ENCODE measurements around the gene TXNDC11. TPM values are rescaled to one million over a fixed set of nuclear protein-coding genes. Genes with fewer than 3 reads are reported as not detected.
A peak's percentile ranks its signal among the peaks of the same experiment; 100 is the strongest.

TXNDC11 gene
- total and polyA plus RNA-seq, 9 donors = 18.1 to 27.9 (median 22.0) TPM

DNA sequence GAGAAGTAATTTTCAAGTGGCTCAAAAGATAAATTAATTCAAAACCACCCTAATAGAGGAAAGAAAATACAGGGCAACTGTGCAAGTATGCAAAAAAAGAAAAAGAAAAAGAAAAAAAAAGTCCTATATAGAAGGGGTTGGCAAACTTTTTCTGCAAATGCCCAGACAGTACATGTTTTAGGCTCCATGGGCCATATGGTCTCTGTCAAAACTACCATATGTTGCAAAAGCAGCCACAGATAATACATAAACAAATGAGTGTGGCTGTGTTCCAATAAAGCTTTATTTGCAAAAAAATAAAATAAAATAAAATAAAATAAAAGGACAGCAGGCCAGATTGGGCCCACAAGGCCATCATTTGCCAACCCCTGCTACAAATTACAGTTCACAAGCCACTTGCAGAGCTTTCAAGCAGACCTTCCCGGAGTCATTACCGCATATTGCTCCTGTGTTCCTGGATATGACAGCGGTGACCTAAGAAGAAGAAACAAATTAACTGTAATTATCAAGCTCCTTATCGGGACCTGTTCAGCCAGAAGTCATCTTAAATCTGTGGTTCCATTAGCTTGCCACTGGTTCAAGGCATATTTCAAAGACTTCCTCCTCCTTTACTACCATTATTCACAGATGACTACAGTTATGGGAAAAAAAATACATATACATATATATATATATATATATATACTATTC, 38.5 kb upstream of the TXNDC11 start:
- Histone ChIP-seq H3K4me3 (ENCODE audit: low read length) (no peak overlapping the region), H3K27ac (ENCODE audit: low read length) (peak overlapping the region; percentile 87), H3K36me3 (ENCODE audit: control insufficient read depth, insufficient read depth, low read length) (peaks cover 31% of the 10 kb centered on the region), H3K9me3 (replicated peaks; ENCODE audit: control insufficient read depth, low read depth, low read length) (no peaks in the 10 kb centered on the region), H3K27me3 (ENCODE audit: control insufficient read depth, insufficient read depth, low read length) (no peaks in the 10 kb centered on the region), H3K4me1 (ENCODE audit: control insufficient read depth, insufficient read depth, low read length) (peaks cover 31% of the 10 kb centered on the region)
- no CpG with 5 or more reads among the region's 4 CpGs for WGBS (ENCODE audit: insufficient coverage)
- no peak for DNase-seq

DNA sequence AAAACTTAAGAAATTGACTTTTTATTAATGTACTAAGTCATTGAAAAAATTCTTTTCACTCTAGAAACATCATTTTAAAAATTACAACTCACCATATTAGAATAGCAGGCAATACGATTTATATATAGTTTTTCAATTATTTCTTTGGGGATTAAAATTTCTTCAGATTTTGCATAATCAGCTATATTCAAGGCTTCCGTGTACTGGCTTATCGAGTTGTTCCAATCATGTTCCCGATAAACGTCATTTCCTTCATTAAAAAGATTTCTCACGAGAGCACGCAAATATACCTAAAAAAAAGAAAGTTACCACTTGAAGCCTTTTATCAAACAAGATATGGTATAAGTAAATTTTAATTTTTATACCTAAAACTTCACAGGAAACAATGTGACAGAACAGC, 36.4 kb upstream of the TXNDC11 start:
- no peak for DNase-seq
- no peak overlapping the region for H3K4me3 ChIP-seq (ENCODE audit: low read length)
- H3K36me3 ChIP-seq (ENCODE audit: control insufficient read depth, insufficient read depth, low read length) = peaks cover 49% of the 10 kb centered on the region
- H3K27ac ChIP-seq (ENCODE audit: low read length) = no peak overlapping the region
- no peaks in the 10 kb centered on the region for H3K27me3 ChIP-seq (ENCODE audit: control insufficient read depth, insufficient read depth, low read length)
- WGBS (ENCODE audit: insufficient coverage) = no CpG with 5 or more reads among the region's 7 CpGs
- H3K9me3 ChIP-seq (replicated peaks; ENCODE audit: control insufficient read depth, low read depth, low read length) = no peaks in the 10 kb centered on the region
- H3K4me1 ChIP-seq (ENCODE audit: control insufficient read depth, insufficient read depth, low read length) = peaks cover 28% of the 10 kb centered on the region

DNA sequence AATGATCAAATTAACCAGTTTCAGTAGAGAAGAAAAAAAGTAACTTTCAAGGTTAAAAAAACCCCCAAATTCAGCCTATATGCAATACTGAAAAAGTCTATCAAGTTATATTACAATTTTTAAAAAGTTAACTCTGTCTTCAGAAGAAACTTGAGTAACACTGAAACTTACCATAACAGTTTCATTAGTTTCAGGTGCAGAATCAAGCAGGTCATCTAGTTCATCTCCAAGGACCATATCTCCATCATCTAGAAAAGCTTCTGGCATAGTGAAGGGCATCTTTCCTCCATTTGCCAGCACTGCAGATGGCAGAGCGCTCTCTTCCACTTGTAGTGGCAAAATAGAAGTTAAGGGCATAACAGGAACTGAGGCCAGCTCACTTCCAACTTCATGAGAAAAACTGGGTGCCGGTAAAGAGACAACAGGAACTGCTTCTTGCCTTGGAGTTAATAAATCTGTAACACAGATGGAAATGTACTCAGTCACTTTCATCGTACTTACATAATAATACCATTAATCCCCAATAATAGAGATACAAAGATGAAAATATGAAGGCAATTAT, 31.5 kb upstream of the TXNDC11 start:
- no peaks in the 10 kb centered on the region for H3K9me3 ChIP-seq (replicated peaks; ENCODE audit: control insufficient read depth, low read depth, low read length)
- DNase-seq = no peak
- H3K27me3 ChIP-seq (ENCODE audit: control insufficient read depth, insufficient read depth, low read length) = no peaks in the 10 kb centered on the region
- no peak overlapping the region for H3K4me3 ChIP-seq (ENCODE audit: low read length)
- no peaks in the 10 kb centered on the region for H3K4me1 ChIP-seq (ENCODE audit: control insufficient read depth, insufficient read depth, low read length)
- H3K36me3 ChIP-seq (ENCODE audit: control insufficient read depth, insufficient read depth, low read length) = peaks cover 73% of the 10 kb centered on the region
- H3K27ac ChIP-seq (ENCODE audit: low read length) = no peak overlapping the region
- WGBS (ENCODE audit: insufficient coverage) = no CpG with 5 or more reads among the region's 3 CpGs

DNA sequence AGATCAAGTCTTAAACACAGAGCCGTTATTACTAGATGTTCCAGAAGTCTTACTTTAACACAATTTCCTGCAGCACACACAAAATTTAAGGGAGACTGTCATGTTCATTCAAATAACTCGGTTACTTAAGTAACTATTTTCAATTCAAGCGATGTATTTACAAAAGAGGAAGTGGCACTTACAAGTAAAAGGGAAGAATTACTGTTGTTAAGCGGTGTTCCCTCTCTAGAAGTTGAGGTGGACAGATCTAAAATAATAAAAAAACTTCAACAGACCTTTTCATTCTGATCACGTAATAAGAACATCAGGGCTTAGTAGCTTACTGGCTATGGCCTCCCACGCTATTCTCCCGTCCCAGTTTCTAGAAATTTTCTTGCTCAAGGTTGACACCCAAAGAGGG, 26.2 kb upstream of the TXNDC11 start:
- Histone ChIP-seq H3K36me3 (ENCODE audit: control insufficient read depth, insufficient read depth, low read length) (peaks cover 64% of the 10 kb centered on the region), H3K4me1 (ENCODE audit: control insufficient read depth, insufficient read depth, low read length) (no peaks in the 10 kb centered on the region), H3K4me3 (ENCODE audit: low read length) (no peak overlapping the region), H3K27me3 (ENCODE audit: control insufficient read depth, insufficient read depth, low read length) (no peaks in the 10 kb centered on the region), H3K27ac (ENCODE audit: low read length) (no peak overlapping the region), H3K9me3 (replicated peaks; ENCODE audit: control insufficient read depth, low read depth, low read length) (no peaks in the 10 kb centered on the region)
- no peak for DNase-seq
- 75% methylated on average over 3 of the region's 7 CpGs for WGBS (ENCODE audit: insufficient coverage)

DNA sequence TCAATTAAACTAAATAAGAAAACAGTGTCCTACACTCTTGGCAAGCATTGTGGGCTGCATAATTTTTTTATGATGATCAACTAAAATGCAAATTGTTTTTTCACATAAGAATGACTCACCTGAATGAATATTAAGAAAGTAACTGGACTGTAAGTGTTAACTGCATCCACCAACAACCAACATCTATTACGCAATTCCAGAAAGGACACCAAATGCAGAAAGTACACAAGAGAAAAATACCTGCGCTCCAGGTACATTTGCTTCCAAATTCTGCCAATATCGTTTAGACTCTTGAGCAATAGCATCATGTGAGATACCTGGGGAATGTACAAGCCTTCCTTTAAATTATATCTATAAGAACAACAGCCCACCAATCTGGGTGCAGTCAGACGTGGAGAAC, 19.8 kb upstream of the TXNDC11 start:
- no peak overlapping the region for H3K4me3 ChIP-seq (ENCODE audit: low read length)
- no peak overlapping the region for H3K27ac ChIP-seq (ENCODE audit: low read length)
- H3K9me3 ChIP-seq (replicated peaks; ENCODE audit: control insufficient read depth, low read depth, low read length) = no peaks in the 10 kb centered on the region
- no peaks in the 10 kb centered on the region for H3K27me3 ChIP-seq (ENCODE audit: control insufficient read depth, insufficient read depth, low read length)
- H3K4me1 ChIP-seq (ENCODE audit: control insufficient read depth, insufficient read depth, low read length) = no peaks in the 10 kb centered on the region
- DNase-seq = no peak
- no CpG with 5 or more reads among the region's 4 CpGs for WGBS (ENCODE audit: insufficient coverage)
- H3K36me3 ChIP-seq (ENCODE audit: control insufficient read depth, insufficient read depth, low read length) = peaks cover 55% of the 10 kb centered on the region

DNA sequence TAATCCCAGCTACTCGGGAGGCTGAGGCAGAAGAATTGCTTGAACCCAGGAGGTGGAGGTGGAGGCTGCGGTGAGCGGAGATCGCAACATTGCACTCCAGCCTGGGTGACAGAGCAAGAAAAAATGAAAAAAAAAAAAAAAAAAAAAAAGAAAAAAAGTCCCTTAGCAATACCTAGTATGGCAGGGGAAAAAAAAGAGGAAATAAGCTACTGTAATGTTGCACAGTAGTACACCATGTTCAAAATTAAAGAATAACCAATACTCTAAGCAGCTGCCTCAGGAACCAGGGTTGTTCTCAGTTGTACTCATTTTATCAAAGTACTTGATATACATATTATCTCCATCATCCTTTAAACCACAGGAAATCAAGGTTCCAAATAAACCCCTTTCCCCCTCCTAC, 17.3 kb upstream of the TXNDC11 start:
- no peaks in the 10 kb centered on the region for H3K27me3 ChIP-seq (ENCODE audit: control insufficient read depth, insufficient read depth, low read length)
- no peak overlapping the region for H3K4me3 ChIP-seq (ENCODE audit: low read length)
- H3K27ac ChIP-seq (ENCODE audit: low read length) = no peak overlapping the region
- peaks cover 60% of the 10 kb centered on the region for H3K36me3 ChIP-seq (ENCODE audit: control insufficient read depth, insufficient read depth, low read length)
- H3K9me3 ChIP-seq (replicated peaks; ENCODE audit: control insufficient read depth, low read depth, low read length) = no peaks in the 10 kb centered on the region
- no CpG with 5 or more reads among the region's 4 CpGs for WGBS (ENCODE audit: insufficient coverage)
- peaks cover 2% of the 10 kb centered on the region for H3K4me1 ChIP-seq (ENCODE audit: control insufficient read depth, insufficient read depth, low read length)
- DNase-seq = no peak

DNA sequence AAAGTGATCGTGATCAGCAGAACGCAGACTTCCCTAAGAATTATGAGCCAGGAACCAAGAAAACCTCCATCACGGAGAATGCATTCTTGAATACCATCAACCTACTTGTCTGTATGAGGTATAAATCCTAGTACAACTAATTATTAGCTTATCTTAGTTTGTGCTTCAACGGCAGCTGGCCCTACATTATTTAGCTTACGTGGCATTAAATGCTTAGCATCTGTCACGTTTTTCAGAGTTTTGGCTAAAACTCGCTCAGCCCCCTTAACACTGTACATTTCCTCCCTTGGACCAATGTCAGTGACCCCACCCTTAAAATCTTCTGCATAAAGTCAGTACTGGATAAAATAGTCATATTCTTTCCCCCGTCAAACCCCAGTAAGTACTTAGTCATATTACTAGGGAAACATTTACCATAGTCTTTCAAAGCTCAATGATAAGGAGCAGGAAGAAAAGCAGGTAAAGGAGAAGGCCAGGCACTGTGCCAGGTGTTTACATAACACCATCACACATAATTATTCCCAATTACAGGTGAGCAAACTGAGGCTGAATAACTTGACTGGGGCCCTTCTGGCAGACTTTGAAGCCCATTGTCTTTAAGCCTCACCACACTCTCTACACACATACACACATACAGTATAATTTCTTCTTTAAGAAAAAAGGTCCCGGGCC, 16.6 kb upstream of the TXNDC11 start:
- no peak overlapping the region for H3K4me3 ChIP-seq (ENCODE audit: low read length)
- DNase-seq = no peak
- peaks cover 2% of the 10 kb centered on the region for H3K4me1 ChIP-seq (ENCODE audit: control insufficient read depth, insufficient read depth, low read length)
- 74% methylated on average over 3 of the region's 9 CpGs for WGBS (ENCODE audit: insufficient coverage)
- no peak overlapping the region for H3K27ac ChIP-seq (ENCODE audit: low read length)
- H3K27me3 ChIP-seq (ENCODE audit: control insufficient read depth, insufficient read depth, low read length) = no peaks in the 10 kb centered on the region
- H3K9me3 ChIP-seq (replicated peaks; ENCODE audit: control insufficient read depth, low read depth, low read length) = no peaks in the 10 kb centered on the region
- H3K36me3 ChIP-seq (ENCODE audit: control insufficient read depth, insufficient read depth, low read length) = peaks cover 64% of the 10 kb centered on the region

DNA sequence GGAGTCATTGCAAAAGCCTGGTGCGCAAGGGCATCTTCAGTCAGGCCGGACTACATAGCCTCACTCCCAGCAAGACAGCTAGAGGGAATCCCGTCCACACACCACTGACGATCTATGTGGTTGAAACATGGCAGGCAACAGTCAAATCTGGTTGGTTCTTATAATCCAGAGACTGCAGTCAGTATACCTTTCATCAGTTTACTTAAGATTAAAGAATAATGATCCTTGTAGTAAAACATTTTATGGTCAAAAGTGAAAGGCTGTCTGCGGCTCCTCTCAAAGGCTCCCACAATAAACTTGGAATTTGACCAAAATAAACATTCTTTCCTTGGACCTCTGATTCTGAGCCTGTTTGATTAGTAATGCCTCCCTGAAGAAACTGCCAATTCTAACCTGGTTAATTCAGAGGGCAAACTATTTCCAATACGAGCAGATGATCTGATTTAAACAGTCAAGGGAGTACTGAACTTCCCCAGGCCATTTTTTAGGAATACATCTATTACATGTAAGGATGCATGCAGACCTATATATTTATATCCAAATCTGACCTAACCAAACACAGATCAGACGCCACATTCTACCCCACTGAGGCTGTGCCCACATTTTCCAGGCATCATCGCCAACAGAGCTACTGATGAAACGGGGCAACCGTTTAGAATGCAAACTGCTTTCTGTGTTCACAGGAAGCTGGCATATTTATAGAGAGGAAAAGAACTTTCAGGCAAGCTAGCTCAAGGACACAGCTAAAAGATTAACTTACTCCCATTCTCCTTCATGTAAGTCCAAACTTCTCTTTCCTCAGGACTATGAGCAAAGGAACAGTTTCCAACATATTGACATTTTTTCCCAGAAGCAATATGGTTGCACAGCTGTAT, 15.3 kb upstream of the TXNDC11 start:
- peaks cover 67% of the 10 kb centered on the region for H3K36me3 ChIP-seq (ENCODE audit: control insufficient read depth, insufficient read depth, low read length)
- DNase-seq = no peak
- H3K27me3 ChIP-seq (ENCODE audit: control insufficient read depth, insufficient read depth, low read length) = no peaks in the 10 kb centered on the region
- peaks cover 2% of the 10 kb centered on the region for H3K4me1 ChIP-seq (ENCODE audit: control insufficient read depth, insufficient read depth, low read length)
- no peak overlapping the region for H3K4me3 ChIP-seq (ENCODE audit: low read length)
- no peak overlapping the region for H3K27ac ChIP-seq (ENCODE audit: low read length)
- 93% methylated on average over 4 of the region's 10 CpGs for WGBS (ENCODE audit: insufficient coverage)
- no peaks in the 10 kb centered on the region for H3K9me3 ChIP-seq (replicated peaks; ENCODE audit: control insufficient read depth, low read depth, low read length)

DNA sequence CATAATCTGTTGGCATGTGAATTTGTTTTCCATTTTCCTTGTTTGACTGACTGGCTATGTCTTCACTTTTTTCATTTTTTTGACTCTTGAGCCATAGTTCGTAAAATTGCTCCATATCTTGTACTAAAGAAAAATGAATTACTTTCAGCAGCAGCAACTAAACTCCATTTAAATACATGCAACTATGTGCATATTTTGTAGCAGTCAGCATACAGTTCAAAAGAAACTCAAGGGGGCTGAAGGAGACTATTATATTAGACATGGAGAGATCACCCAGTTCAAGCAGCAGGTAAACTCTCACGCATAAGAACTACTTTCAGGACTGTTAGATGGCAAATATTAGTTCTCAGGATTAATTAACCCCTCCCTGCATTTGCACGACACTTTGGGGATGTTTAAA, 13.6 kb upstream of the TXNDC11 start:
- no peak for DNase-seq
- Histone ChIP-seq H3K27me3 (ENCODE audit: control insufficient read depth, insufficient read depth, low read length) (no peaks in the 10 kb centered on the region), H3K36me3 (ENCODE audit: control insufficient read depth, insufficient read depth, low read length) (peaks cover 68% of the 10 kb centered on the region), H3K4me1 (ENCODE audit: control insufficient read depth, insufficient read depth, low read length) (peaks cover 2% of the 10 kb centered on the region), H3K27ac (ENCODE audit: low read length) (no peak overlapping the region), H3K4me3 (ENCODE audit: low read length) (no peak overlapping the region), H3K9me3 (replicated peaks; ENCODE audit: control insufficient read depth, low read depth, low read length) (no peaks in the 10 kb centered on the region)
- WGBS (ENCODE audit: insufficient coverage) = no CpG with 5 or more reads among the region's 3 CpGs
